Natural killer cell (primary cell): Measurements from ENCODE around the gene LARP4B. TPM values are rescaled to one million over a fixed set of nuclear protein-coding genes. Genes with fewer than 3 reads are reported as not detected.

Experiments used
- ATAC-seq, 3 donors: fragments of 150-1000 bp in 2 of 3; fragments of 200-7000 bp in 1 of 3; cut with Tn5 transposase; 1 replicate in 1 of 3; 2 replicates in 2 of 3; pipeline ENCODE4 v1.10.0; 2021; ENCODE audit warnings: mild to moderate bottlenecking in 2 of 3, moderate library complexity in 2 of 3
- DNase-seq, 2 donors: peaks; one replicate each; pipeline versions ENCODE4 v3.0.0 to v3.0.0-alpha.2; 2013 to 2021; ENCODE audit warnings: mixed read lengths in 1 of 2
- H3K27ac ChIP-seq: one replicate; pipeline ENCODE4 v1.5.1; 2013; ENCODE audit warnings: mild to moderate bottlenecking, low read length
- H3K27me3 ChIP-seq: one replicate; pipeline ENCODE4 v1.6.1; 2013; ENCODE audit warnings: low read length; ENCODE audit not compliant: control insufficient read depth, insufficient read depth
- H3K36me3 ChIP-seq: one replicate; pipeline ENCODE4 v1.6.1; 2013; ENCODE audit warnings: low read length; ENCODE audit not compliant: control insufficient read depth, insufficient read depth
- H3K4me1 ChIP-seq: one replicate; pipeline ENCODE4 v1.6.1; 2013; ENCODE audit warnings: low read length; ENCODE audit not compliant: control insufficient read depth, insufficient read depth
- H3K4me3 ChIP-seq: one replicate; pipeline ENCODE4 v1.5.1; 2013; ENCODE audit warnings: low read length
- H3K9me3 ChIP-seq: one replicate; pipeline ENCODE4 v1.6.1; 2013; ENCODE audit warnings: low read length; ENCODE audit not compliant: control insufficient read depth, insufficient read depth
- H3K27ac Mint-ChIP-seq, 2 donors: one replicate each; pipeline ENCODE4 v1.8.0; 2022; ENCODE audit warnings: mild to moderate bottlenecking in 2 of 2, mixed read lengths in 2 of 2, moderate library complexity in 1 of 2
- H3K27me3 Mint-ChIP-seq, 2 donors: one replicate each; pipeline ENCODE4 v1.8.0; 2022; ENCODE audit warnings: low read depth in 2 of 2, mixed read lengths in 2 of 2
- H3K36me3 Mint-ChIP-seq: one replicate; pipeline ENCODE4 v1.8.0; 2022; ENCODE audit warnings: mixed read lengths
- H3K4me1 Mint-ChIP-seq, 2 donors: one replicate each; pipeline ENCODE4 v1.8.0; 2022; ENCODE audit warnings: mixed read lengths in 2 of 2
- H3K4me3 Mint-ChIP-seq: one replicate; pipeline ENCODE4 v1.8.0; 2022; ENCODE audit warnings: mild to moderate bottlenecking, moderate library complexity, mixed read lengths
- H3K9me3 Mint-ChIP-seq, 2 donors: one replicate each; pipeline ENCODE4 v1.8.0; 2022; ENCODE audit warnings: mixed read lengths in 2 of 2
- CTCF ChIP-seq: fragments of 200-600 bp; IDR thresholded peaks from one replicate; pipeline ENCODE4 v1.8.0; 2022; ENCODE audit warnings: antibody characterized with exemption
- WGBS: methylation state at CpG from one replicate; pipeline ENCODE4 v1.1.7; 2013; ENCODE audit warnings: missing lambda C conversion rate; ENCODE audit not compliant: insufficient coverage; 5-methylcytosine and 5-hydroxymethylcytosine counted together
- intact Hi-C: fragments of 100-400 bp; cut with micrococcal nuclease; formaldehyde crosslinking; loops from one replicate; pipeline ENCODE4 v1.14.2; 2022
- total RNA-seq, 4 donors: library from RNA; stranded (reverse); fragments of 120-200 nt in 1 of 4; gene quantifications; one replicate each; pipeline versions ENCODE4 v1.2.3 to v1.2.4, GENCODE V29; 2013 to 2022

Gene LARP4B
- total RNA-seq, 3 donors from 2014 or later (not counting 1 experiment from before 2014, with no cell fraction given), result 75.5 to 95.4 (median 90.2) TPM

- Histone ChIP-seq H3K27me3 (no peaks in the 10 kb centered on the region), H3K9me3 (no peaks in the 10 kb centered on the region), H3K4me1 (peaks cover 5% of the 10 kb centered on the region), H3K27ac (no peak overlapping the region), H3K4me3 (no peak overlapping the region), H3K36me3 (no peaks in the 10 kb centered on the region)
- Mint-ChIP-seq H3K4me1 (peaks cover 6 to 13% of the 10 kb centered on the region in 2 donors), H3K9me3 (no peaks in the 10 kb centered on the region), H3K4me3 (no peak overlapping the region), H3K27me3 (no peaks in the 10 kb centered on the region), H3K27ac (peak overlapping the region in 1 of 2 donors; percentile 82), H3K36me3 (no peaks in the 10 kb centered on the region)
- intact Hi-C loops, result no loop called here
- ATAC-seq (peak; percentile 57 to 90 (median 60)), DNase-seq (peak; percentile 25 to 27)
- 33% methylated on average over 12 of the region's 14 CpGs for WGBS
- TF ChIP-seq CTCF, result no peak
Observed at GRCh38 chr10:944034-944831, 12.7 kb upstream of the LARP4B start.

GRCh38 chr10:943334-944033 lies 12.0 kb upstream of the LARP4B start:
- no peaks in the 10 kb centered on the region for H3K36me3 Mint-ChIP-seq
- H3K27me3 ChIP-seq, result no peaks in the 10 kb centered on the region
- no peaks in the 10 kb centered on the region for H3K9me3 Mint-ChIP-seq
- H3K27ac ChIP-seq, result no peak overlapping the region
- intact Hi-C loops, result no loop called here
- WGBS, result 89% methylated on average over 17 of the region's 17 CpGs
- no peaks in the 10 kb centered on the region for H3K36me3 ChIP-seq
- H3K4me1 ChIP-seq, result peaks cover 9% of the 10 kb centered on the region
- H3K4me3 ChIP-seq, result no peak overlapping the region
- ATAC-seq (no peak), DNase-seq (no peak)
- H3K27me3 Mint-ChIP-seq, result no peaks in the 10 kb centered on the region
- no peaks in the 10 kb centered on the region for H3K9me3 ChIP-seq
- peaks cover 6 to 13% of the 10 kb centered on the region in 2 donors for H3K4me1 Mint-ChIP-seq
- H3K27ac Mint-ChIP-seq, result peak overlapping the region in 1 of 2 donors; percentile 82
- no peak for TF ChIP-seq CTCF
- no peak overlapping the region for H3K4me3 Mint-ChIP-seq

- H3K4me1 Mint-ChIP-seq, result peaks cover 0 to 6% of the 10 kb centered on the region in 2 donors
Observed at GRCh38 chr10:938941-939678, 7.6 kb upstream of the LARP4B start.

More at GRCh38 chr10:938941-939678, 7.6 kb upstream of the LARP4B start:
- H3K36me3 Mint-ChIP-seq, result no peaks in the 10 kb centered on the region
- DNase-seq, result peak in 1 of 2 donors; percentile 32
- TF ChIP-seq CTCF, result no peak
- H3K9me3 Mint-ChIP-seq, result no peaks in the 10 kb centered on the region
- Histone ChIP-seq H3K27ac (no peak overlapping the region), H3K4me1 (peaks cover 9% of the 10 kb centered on the region), H3K4me3 (no peak overlapping the region), H3K9me3 (no peaks in the 10 kb centered on the region), H3K36me3 (no peaks in the 10 kb centered on the region), H3K27me3 (no peaks in the 10 kb centered on the region)
- intact Hi-C loops, result no loop called here
- H3K27me3 Mint-ChIP-seq, result no peaks in the 10 kb centered on the region
- ATAC-seq, result no peak
- WGBS, result 81% methylated on average over 9 of the region's 10 CpGs
- H3K27ac Mint-ChIP-seq, result no peak overlapping the region
- no peak overlapping the region for H3K4me3 Mint-ChIP-seq
